Measurements from ENCODE around the gene LRRC8A.
"Not testable (repeated sequence)": the region's sequence is repeated elsewhere in the genome, so short reads cannot be mapped to it uniquely, and the experiment has no call there.

LRRC8A gene

DNA sequence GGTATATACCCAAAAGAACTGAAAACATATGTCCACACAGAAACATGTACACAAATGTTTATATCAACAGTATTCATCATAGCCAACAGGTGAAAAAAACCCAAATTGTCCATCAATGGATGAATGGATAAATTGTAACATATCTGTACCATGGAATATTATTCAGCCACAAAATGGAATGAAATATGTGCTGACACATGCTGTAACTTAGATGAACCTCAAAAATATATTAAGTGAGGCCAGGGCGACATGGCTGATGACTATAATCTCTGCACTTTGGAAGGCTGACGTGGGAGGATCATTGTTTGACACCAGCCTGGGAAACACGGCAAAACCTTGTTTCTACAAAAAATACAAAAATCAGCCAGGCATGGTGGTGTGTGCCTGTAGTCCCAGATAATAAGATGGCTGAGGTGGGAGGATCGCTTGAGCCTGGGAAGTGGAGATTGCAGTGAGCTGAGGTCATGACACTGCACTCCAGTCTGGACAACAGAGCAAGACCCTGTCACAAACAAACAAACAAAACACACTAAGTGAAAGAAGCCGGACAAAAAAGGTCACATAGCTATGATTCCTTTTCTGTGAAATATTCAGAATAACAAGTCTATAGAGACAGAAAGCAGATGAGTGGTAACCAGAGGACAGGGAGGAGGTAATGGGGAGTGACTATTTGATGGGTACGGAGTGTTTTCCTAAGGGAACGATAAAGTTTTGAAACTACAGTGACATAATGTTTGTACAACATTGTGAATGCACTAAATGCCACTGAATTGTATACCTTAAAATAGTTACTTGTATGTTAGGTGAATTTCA, 11.6 kb upstream of the LRRC8A start:
- no peak for DNase-seq

DNA sequence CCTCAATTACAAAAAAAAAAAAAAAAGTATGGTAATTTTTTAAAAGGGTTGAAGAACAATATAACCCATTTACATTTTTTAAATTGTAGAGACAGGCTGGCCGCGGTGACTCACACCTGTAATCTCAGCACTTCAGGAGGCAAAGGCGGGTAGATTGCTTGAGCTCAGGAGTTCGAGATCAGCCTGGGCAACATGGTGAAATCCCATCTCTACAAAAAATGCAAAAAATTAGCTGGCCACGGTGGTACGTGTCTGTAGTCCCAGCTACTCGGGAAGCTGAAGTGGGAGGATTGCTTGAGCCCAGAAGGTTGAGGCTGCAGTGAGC, 11.0 kb upstream of the LRRC8A start:
- DNase-seq: not testable (repeated sequence)

GRCh38 chr9:128877852-128878251, 4.1 kb upstream of the LRRC8A start:
- DNase-seq: no peak

GRCh38 chr9:128882677-128883603, 1.0 kb downstream of the LRRC8A start:
- DNase-seq: peak; percentile 51

- no peak for DNase-seq
Observed at GRCh38 chr9:128884164-128884563, 2.2 kb downstream of the LRRC8A start.

- DNase-seq: no peak
Observed at GRCh38 chr9:128885376-128885775, 3.4 kb downstream of the LRRC8A start.

DNA sequence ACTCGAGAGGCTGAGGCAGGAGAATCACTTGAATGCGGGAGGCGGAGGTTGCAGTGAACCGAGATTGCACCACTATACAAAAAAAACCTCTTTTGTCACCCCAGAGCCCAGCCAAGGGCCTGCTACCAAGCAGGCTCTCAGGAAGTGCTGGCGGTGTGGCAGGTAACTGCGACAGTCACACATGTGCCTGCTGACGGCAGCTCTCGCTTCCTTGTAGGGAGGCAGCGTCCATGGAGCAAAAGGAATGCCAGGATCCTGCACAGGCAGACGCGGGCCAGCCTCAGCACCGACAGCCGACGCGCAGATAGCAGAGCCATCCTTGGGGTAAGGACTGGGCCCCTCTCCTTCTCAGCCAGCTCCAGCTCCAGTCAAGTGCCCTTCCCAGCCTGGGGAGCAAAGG, 3.9 kb downstream of the LRRC8A start:
- no peak for DNase-seq

DNA sequence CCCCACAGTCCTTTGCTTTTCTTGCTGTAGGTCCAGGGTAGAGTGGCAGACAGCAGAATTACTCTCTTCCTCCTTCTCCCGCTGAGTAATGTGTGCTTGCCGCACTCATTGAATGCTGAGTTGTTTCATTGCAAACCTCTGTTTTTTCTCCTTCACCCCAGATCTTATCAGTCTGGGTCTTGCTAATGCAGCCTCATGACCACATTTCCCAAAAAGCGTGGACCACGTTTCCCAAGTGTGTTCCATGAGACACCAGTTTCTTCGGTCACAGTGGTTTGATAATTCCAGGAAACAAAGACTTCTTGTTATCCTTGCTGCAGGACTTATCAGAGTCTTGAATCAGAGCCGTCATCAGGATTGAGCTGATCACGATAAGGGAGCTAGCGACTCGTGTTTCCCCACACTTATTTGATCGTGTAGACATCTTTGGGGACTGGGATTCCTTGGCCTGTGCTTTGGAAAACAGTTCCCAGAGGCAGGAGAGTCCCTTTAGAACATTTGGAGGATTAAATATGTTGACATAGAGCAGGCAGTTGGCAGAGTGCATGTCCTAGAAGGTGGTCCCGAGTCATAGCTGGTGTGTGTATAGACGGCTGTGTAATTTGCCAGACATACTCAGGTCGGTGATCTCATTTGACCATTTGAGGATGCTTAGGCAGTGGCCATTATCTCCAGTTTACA, 4.4 kb downstream of the LRRC8A start:
- no peak for DNase-seq

GRCh38 chr9:128887049-128887448, 5.1 kb downstream of the LRRC8A start:
- DNase-seq: no peak

- peak; percentile 30 for DNase-seq
Observed at GRCh38 chr9:128887914-128888350, 6.0 kb downstream of the LRRC8A start.

DNA sequence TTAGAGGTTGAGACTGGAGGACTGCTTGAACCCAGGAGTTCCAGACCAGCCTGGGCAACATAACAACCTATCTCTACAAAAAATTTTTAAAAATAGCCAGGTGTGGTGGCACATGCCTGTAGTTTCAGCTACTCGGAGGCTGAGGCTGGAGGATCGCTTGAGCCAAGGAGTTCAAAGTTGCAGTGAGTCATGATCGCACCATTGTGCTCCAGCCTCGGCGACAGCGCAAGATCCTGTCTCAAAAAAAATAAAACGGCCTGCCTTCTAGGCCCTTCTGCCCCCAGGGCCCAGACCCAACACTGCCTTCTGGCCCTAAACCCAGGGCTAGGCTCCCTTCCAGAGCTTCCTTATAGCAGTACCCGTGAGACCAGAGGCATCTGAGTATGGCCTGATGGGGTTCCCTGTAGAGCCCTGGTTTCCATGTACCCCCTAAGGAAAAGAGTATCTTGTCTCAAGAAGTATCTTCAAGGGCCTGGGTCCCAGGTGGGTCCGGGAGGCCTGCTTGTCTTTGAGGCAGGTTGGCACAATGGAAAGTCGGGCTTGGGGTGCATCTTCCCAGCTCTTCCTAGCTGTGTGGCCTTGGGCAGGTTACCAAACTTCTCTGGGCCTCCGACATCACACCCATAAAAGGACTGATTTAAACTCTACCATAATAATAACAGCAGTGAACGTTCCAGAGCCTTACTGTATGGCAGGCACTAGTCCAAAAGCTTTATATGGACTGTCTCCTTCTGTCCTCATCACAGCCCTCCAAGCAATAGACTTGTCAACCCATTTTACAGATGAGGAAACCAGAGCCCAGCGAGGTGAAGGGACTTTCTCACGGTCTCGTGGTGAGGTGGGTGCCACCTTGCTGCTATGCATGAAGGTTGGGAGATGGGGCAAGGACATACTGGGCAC, 9.6 kb downstream of the LRRC8A start:
- DNase-seq: no peak

GRCh38 chr9:128892221-128892921, 10.4 kb downstream of the LRRC8A start:
- no peak for DNase-seq

DNA sequence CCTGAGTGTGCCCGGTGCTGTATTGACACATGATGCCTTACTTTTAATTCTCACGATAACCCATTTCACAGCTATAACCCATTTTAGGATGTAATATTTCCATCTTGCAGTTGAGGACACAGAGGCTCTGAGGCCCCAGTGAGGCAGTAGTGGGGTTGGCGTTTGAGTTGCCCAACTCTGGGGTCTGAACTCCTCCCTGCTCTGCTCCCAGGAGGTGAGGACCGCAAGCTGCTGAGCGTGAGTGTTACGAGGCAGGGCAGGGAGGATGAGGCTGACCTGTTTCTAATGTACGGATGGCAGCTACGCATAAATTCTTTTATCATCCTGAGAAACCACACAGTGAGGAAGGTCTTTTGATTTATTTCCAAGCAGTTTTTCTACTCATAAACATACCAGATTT, 11.4 kb downstream of the LRRC8A start:
- DNase-seq: no peak

GRCh38 chr9:128894764-128895163, 12.8 kb downstream of the LRRC8A start:
- no peak for DNase-seq

DNA sequence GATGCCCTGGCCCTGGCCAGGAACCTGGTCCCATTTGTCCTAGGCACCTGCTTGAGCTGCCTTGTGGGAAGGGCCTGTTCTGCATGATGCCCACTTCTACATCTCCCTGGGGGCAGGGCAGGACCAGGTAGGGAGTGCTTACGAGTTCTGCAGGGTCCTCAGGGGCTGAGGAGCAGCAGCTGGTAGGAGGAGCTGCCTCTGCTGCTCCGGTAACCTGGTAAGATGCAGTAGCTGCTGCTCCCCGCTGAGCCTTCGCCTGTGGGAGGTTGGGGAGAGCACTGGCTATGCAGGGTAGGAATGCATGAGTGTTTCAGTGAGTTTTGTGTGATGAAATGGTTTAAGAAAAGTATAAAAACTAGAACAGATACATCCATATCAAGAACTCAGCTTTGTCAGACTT, 13.6 kb downstream of the LRRC8A start:
- peak; percentile 33 for DNase-seq

GRCh38 chr9:128898382-128898781, 16.4 kb downstream of the LRRC8A start:
- no peak for DNase-seq

DNA sequence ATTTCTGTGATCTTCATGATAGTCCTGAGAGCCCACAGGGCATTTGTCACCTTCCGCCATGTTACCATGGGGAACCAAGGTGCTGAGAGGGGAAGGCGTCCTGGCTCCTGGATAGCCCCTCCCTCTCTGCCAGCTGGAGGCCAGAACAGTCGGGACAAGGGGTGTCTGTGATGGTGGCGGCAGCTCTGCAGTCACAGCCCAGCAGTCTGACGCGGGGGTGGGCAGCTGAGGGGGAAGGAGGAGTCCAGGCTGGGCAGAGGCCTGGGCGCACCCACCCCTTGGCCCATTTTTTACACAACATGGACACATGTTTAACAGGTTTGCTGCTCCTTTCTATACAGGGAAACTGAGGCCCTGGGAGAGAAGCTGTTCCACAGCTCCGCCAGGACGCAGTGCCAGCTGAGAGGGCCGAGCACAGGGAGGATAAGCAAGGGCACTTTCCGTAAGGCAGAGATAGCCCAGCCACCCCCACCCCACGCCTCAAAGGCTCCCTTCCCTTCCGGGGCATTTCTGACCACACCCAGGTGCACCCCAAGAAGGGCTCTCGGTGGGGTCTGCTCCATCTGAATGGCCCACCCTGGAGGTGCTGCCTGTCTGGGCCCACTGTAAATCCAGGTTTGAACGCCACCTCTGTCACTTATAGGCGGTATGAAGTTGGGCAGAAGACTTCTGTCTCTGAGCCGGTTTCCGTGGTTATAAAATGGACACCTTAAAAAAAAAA, 17.1 kb downstream of the LRRC8A start:
- DNase-seq: no peak

GRCh38 chr9:128899566-128900322, 17.8 kb downstream of the LRRC8A start:
- no peak for DNase-seq

GRCh38 chr9:128901379-128901778, 19.4 kb downstream of the LRRC8A start:
- DNase-seq: no peak

- DNase-seq: no peak
Observed at GRCh38 chr9:128901822-128902221, 19.9 kb downstream of the LRRC8A start.
